Left ventricle myocardium inferior (tissue), 1 donor: ENCODE results near the gene GLTP. TPM values are rescaled to one million over a fixed set of nuclear protein-coding genes. Genes with fewer than 3 reads are reported as not detected.

Experiments
- DNase-seq: peaks from one replicate; pipeline ENCODE4 v3.0.0-alpha.2; 2020
- H3K27ac ChIP-seq: fragments of 200-600 bp; replicated peaks from 2 replicates; pipeline ENCODE4 v1.8.0; 2021
- H3K27me3 ChIP-seq: fragments of 200-600 bp; 2 replicates; pipeline ENCODE4 v1.8.0; 2021; ENCODE audit warnings: low read depth
- H3K36me3 ChIP-seq: fragments of 200-600 bp; 2 replicates; pipeline ENCODE4 v1.8.0; 2021
- H3K4me1 ChIP-seq: fragments of 200-600 bp; 2 replicates; pipeline ENCODE4 v1.8.0; 2021
- H3K4me3 ChIP-seq: fragments of 200-600 bp; 2 replicates; pipeline ENCODE4 v1.8.0; 2021; ENCODE audit warnings: mild to moderate bottlenecking, moderate library complexity
- H3K9me3 ChIP-seq: fragments of 200-600 bp; replicated peaks from 2 replicates; pipeline ENCODE4 v1.8.0; 2021
- intact Hi-C: fragments of 100-400 bp; cut with micrococcal nuclease; formaldehyde crosslinking; loops from one replicate; pipeline ENCODE4 v1.11.0; 2022
- total RNA-seq: library from RNA; stranded (reverse); fragmentation: NEBNext Ultra II Directional; extraction: Animal tissue kit (Norgen Biotek cat#: 25700); gene quantifications from one replicate; pipeline ENCODE4 v1.2.1, GENCODE V29; 2021
- TF ChIP-seq, protein P1 (sequence below): fragments of 200-600 bp; IDR thresholded peaks from 2 replicates; pipeline ENCODE4 v1.8.0; 2021; ENCODE audit warnings: antibody characterized with exemption, mild to moderate bottlenecking, borderline replicate concordance
- donor health status: DM: no; HTN: yes; CAD: no; lungs with severe emphysema.

Gene GLTP
- total RNA-seq, 1 donor from 2014 or later: 20.0 TPM

DNA sequence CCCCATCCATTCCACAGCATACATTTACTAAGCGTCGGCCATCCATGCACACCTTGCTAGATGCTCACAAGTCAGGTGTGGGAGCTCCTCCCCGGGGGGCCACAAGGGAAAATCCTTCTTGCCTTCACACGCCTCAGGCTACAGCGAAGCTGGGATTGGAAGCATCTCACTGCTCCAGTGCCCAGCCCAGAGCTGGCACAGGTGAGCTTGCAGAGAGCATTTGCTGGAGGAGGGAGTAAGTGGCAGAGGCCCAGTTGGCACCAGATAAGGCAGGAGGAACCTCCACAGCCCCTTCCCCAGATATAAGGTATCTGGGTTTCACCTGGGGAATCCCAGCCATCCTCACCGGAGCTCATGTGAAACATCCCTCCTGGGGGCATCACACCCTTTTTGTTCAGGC is 49.0 kb downstream of the GLTP start:
- peaks cover 49% of the 10 kb centered on the region for H3K27me3 ChIP-seq
- TF ChIP-seq, protein P1, sequence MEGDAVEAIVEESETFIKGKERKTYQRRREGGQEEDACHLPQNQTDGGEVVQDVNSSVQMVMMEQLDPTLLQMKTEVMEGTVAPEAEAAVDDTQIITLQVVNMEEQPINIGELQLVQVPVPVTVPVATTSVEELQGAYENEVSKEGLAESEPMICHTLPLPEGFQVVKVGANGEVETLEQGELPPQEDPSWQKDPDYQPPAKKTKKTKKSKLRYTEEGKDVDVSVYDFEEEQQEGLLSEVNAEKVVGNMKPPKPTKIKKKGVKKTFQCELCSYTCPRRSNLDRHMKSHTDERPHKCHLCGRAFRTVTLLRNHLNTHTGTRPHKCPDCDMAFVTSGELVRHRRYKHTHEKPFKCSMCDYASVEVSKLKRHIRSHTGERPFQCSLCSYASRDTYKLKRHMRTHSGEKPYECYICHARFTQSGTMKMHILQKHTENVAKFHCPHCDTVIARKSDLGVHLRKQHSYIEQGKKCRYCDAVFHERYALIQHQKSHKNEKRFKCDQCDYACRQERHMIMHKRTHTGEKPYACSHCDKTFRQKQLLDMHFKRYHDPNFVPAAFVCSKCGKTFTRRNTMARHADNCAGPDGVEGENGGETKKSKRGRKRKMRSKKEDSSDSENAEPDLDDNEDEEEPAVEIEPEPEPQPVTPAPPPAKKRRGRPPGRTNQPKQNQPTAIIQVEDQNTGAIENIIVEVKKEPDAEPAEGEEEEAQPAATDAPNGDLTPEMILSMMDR: no peak

DNA sequence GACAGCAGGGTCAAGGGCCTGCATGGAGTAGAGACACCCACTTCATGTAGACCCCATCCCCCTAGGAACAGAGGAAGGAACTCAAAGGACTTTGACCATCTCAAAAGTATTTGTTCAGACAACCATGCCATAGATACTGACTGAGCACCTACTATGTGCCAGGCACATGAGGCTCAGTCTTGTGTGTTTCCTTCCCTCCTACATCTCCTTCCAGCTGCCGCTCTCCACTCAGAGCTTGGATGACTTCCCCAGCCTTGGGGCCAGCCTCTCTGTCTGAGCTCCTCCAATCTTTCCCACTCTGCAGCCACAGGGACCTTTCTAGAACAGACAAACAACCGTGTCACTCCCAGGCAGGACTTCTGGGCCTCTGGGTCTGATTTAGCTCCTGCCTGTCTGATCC is 49.6 kb downstream of the GLTP start:
- Histone ChIP-seq H3K27ac (no peak overlapping the region), H3K9me3 (no peaks in the 10 kb centered on the region), H3K27me3 (peaks cover 49% of the 10 kb centered on the region), H3K4me3 (no peak overlapping the region), H3K36me3 (no peaks in the 10 kb centered on the region), H3K4me1 (peaks cover 4% of the 10 kb centered on the region)
- intact Hi-C loops: no loop called here
- DNase-seq: no peak
- TF ChIP-seq, protein P1: no peak

More for the DNA sequence above, 49.0 kb downstream of the GLTP start:
- no peaks in the 10 kb centered on the region for H3K9me3 ChIP-seq
- intact Hi-C loops: no loop called here
- peaks cover 4% of the 10 kb centered on the region for H3K4me1 ChIP-seq
- no peak overlapping the region for H3K27ac ChIP-seq
- no peaks in the 10 kb centered on the region for H3K36me3 ChIP-seq
- no peak for DNase-seq
- H3K4me3 ChIP-seq: no peak overlapping the region

DNA sequence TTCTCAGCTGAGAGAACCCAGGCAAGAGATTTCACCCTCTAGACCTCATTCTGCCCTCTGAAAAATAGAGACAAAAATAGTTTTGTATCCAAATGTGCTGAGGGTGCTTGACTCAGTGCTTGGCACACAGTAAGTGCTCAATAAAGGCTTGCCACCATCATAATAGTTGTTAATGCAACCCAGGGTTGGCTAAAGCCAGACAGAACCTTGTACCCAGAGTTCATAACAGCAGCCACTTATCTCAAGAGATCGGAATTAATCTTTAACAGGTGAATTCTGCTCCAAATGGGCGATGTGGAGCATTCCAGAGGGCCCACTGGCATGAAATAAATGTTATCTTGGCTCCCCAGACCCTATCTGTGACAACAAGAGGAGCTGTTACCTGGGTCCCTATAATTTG is 50.1 kb downstream of the GLTP start:
- intact Hi-C loops: no loop called here
- H3K36me3 ChIP-seq: no peaks in the 10 kb centered on the region
- H3K9me3 ChIP-seq: no peaks in the 10 kb centered on the region
- TF ChIP-seq, protein P1: no peak
- no peak overlapping the region for H3K27ac ChIP-seq
- H3K27me3 ChIP-seq: peaks cover 49% of the 10 kb centered on the region
- DNase-seq: no peak
- no peak overlapping the region for H3K4me3 ChIP-seq
- peaks cover 4% of the 10 kb centered on the region for H3K4me1 ChIP-seq

- TF ChIP-seq, protein P1: no peak
Measured at GRCh38 chr12:109829667-109830066, 50.7 kb downstream of the GLTP start.

DNA sequence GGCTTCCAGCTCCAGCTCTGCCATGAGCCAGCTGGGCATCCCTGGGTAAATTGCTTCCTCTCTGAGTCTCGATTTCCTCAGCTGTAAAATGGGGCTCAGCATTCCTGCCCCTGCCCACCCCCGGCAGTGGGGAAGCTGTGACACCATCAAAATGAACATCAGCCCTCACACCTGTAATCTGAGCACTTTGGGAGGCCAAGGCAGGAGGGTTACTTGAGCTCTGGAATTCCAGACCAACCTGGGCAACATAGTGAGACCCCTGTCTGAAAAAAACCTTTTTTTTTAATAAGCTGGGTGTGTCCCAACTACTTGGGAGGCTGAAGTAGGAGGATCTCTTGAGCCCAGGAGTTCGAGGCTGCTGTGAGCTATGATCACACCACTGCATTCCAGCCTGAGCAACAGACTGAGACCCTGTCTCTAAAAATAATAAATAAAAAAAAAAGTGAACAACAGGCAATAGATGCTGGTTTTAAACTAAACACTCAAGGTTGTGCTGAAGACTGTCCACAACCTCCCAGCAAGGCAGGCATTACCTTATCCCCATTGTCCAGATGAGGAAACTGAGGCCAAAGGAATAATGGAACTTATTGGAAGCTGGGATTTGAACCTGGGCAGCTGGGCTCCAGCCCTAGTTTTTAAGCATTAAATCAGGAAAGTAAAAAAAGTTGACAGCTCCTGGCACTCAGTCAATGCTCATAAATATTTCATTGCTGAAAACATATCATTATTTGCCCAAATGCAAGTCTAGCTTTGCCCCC is 51.4 kb downstream of the GLTP start:
- Histone ChIP-seq H3K4me3 (no peak overlapping the region), H3K27me3 (peaks cover 42% of the 10 kb centered on the region), H3K36me3 (no peaks in the 10 kb centered on the region), H3K9me3 (no peaks in the 10 kb centered on the region), H3K27ac (peak overlapping the region; percentile 39), H3K4me1 (peaks cover 4% of the 10 kb centered on the region)
- TF ChIP-seq, protein P1: no peak
- no peak for DNase-seq
- intact Hi-C loops: no loop called here

More at GRCh38 chr12:109829667-109830066, 50.7 kb downstream of the GLTP start:
- Histone ChIP-seq H3K9me3 (no peaks in the 10 kb centered on the region), H3K4me3 (no peak overlapping the region), H3K27me3 (peaks cover 49% of the 10 kb centered on the region), H3K4me1 (peaks cover 4% of the 10 kb centered on the region), H3K36me3 (no peaks in the 10 kb centered on the region), H3K27ac (no peak overlapping the region)
- intact Hi-C loops: no loop called here
- no peak for DNase-seq
